HCT116 (cell line): ENCODE data around the gene GSG1L. TPM values are rescaled to one million over a fixed set of nuclear protein-coding genes. Genes with fewer than 3 reads are reported as not detected.

Source experiments
- ATAC-seq: fragments of 200-7000 bp; cut with Tn5 transposase; 2 replicates; pipeline ENCODE4 v1.9.1; 2020; ENCODE audit warnings: mild to moderate bottlenecking, moderate library complexity
- BruUV-seq: library from RNA; stranded (reverse); fragments of 400-500 nt; replicated peaks from 2 replicates; lab custom pipeline; 2021; lab: Mats Ljungman, UMichigan
- CTCF ChIA-PET: fragments of 300-600 bp; sonication (Branson Sonifier 250); formaldehyde crosslinking; loops from one replicate; lab custom pipeline; 2021; ENCODE audit warnings: antibody characterized with exemption; lab: Charles Lee
- POLR2A ChIA-PET: fragments of 300-600, 350-600 bp; sonication (Branson Sonifier 250); formaldehyde crosslinking; loops from one replicate; lab custom pipeline; 2021; ENCODE audit warnings: antibody characterized with exemption; lab: Charles Lee
- RAD21 ChIA-PET, 2 experiments: fragments of 300-600 bp; sonication (Branson Sonifier 250); formaldehyde crosslinking; loops; one replicate each; lab custom pipeline; 2023; ENCODE audit warnings: low total read pairs in 2 of 2; ENCODE audit not compliant: uncharacterized antibody in 2 of 2, unreplicated experiment in 2 of 2, low non-redundant PET in 1 of 2; lab: Charles Lee
- DNase-seq: peaks from one replicate; pipeline ENCODE4 v3.0.0-alpha.2; 2010; ENCODE audit warnings: low read depth, low spot score
- H2AFZ ChIP-seq: fragments of 200-600 bp; shearing (Covaris generic), sonication (generic); 2 replicates; pipeline ENCODE4 v1.6.1; 2017; ENCODE audit warnings: low read depth, mixed run types, mixed read lengths, antibody characterized with exemption, low read length; ENCODE audit not compliant: poor library complexity, severe bottlenecking
- H3K27ac ChIP-seq: 2 replicates; pipeline ENCODE4 v1.5.1; 2012; ENCODE audit warnings: low read depth, low read length
- H3K27me3 ChIP-seq: fragments of 200-600 bp; sonication (generic); 2 replicates; pipeline ENCODE4 v1.6.1; 2016; ENCODE audit warnings: mixed run types, low read length, mixed read lengths; ENCODE audit not compliant: insufficient read depth
- H3K36me3 ChIP-seq, 2 experiments: fragments of 200-500 bp in 1 of 2; fragments of 200-600 bp in 1 of 2; sonication (Bioruptor generic) in 1 of 2; sonication (generic) in 1 of 2; 2 replicates each; pipeline versions ENCODE4 v1.5.1 to v1.6.1; 2014 to 2016; ENCODE audit warnings: low read length in 2 of 2, inconsistent platforms in 1 of 2, mixed read lengths in 1 of 2, mixed run types in 1 of 2; ENCODE audit not compliant: insufficient read depth in 2 of 2, control insufficient read depth in 1 of 2
- H3K4me1 ChIP-seq, 2 experiments: fragments of 200-600 bp in 1 of 2; sonication (generic) in 1 of 2; 2 replicates each; pipeline versions ENCODE4 v1.5.1 to v1.6.1; 2012 to 2017; ENCODE audit warnings: low read length in 2 of 2, inconsistent platforms in 1 of 2, mild to moderate bottlenecking in 1 of 2, mixed read lengths in 1 of 2, mixed run types in 1 of 2, moderate library complexity in 1 of 2; ENCODE audit not compliant: insufficient read depth in 2 of 2, control insufficient read depth in 1 of 2
- H3K4me2 ChIP-seq: fragments of 200-600 bp; sonication (generic); 2 replicates; pipeline ENCODE4 v1.6.1; 2017; ENCODE audit warnings: mixed run types, low read length, mixed read lengths
- H3K4me3 ChIP-seq, 2 experiments: fragments of 200-600 bp in 1 of 2; sonication (generic) in 1 of 2; replicated peaks in 1 of 2; 2 replicates each; pipeline ENCODE4 v1.5.1; 2011 to 2016; ENCODE audit warnings: low read length in 2 of 2, control low read depth in 1 of 2, low read depth in 1 of 2, mild to moderate bottlenecking in 1 of 2, mixed read lengths in 1 of 2, mixed run types in 1 of 2
- H3K79me2 ChIP-seq: fragments of 200-600 bp; sonication (generic); 2 replicates; pipeline ENCODE4 v1.6.1; 2017; ENCODE audit warnings: mild to moderate bottlenecking, mixed run types, low read length, moderate library complexity, mixed read lengths; ENCODE audit not compliant: insufficient read depth
- H3K9ac ChIP-seq: fragments of 200-600 bp; sonication (generic); 2 replicates; pipeline ENCODE4 v1.6.1; 2016; ENCODE audit warnings: low read length, mixed read lengths
- H3K9me2 ChIP-seq: fragments of 200-600 bp; sonication (generic), shearing (Covaris generic); 2 replicates; pipeline ENCODE4 v1.6.1; 2017; ENCODE audit warnings: mixed run types, mild to moderate bottlenecking, moderate library complexity; ENCODE audit not compliant: insufficient read depth
- H3K9me3 ChIP-seq, 2 experiments: fragments of 200-500 bp in 1 of 2; fragments of 200-600 bp in 1 of 2; sonication (Bioruptor generic) in 1 of 2; sonication (generic) in 1 of 2; 2 replicates each; pipeline ENCODE4 v1.6.1; 2014 to 2017; ENCODE audit warnings: low read length in 2 of 2, mixed read lengths in 2 of 2, inconsistent platforms in 1 of 2, low read depth in 1 of 2, mild to moderate bottlenecking in 1 of 2, mixed run types in 1 of 2, moderate library complexity in 1 of 2; ENCODE audit not compliant: control insufficient read depth in 1 of 2, insufficient read depth in 1 of 2
- H4K20me1 ChIP-seq: fragments of 200-600 bp; sonication (generic), shearing (Covaris generic); 2 replicates; pipeline ENCODE4 v1.6.1; 2017; ENCODE audit warnings: mixed run types, mild to moderate bottlenecking, moderate library complexity; ENCODE audit not compliant: insufficient read depth
- EZH2phosphoT487 ChIP-seq: fragments of 200-600 bp; IDR thresholded peaks from 2 replicates; pipeline ENCODE4 v1.6.1; 2018; ENCODE audit warnings: antibody characterized with exemption, borderline replicate concordance
- FOSL1 ChIP-seq: IDR thresholded peaks from 2 replicates; pipeline ENCODE4 v1.6.1; 2012; ENCODE audit warnings: low read depth
- JUND ChIP-seq: IDR thresholded peaks from 2 replicates; pipeline ENCODE4 v1.6.1; 2012
- POLR2A ChIP-seq: IDR thresholded peaks from 2 replicates; pipeline ENCODE4 v1.7.0; 2011; ENCODE audit warnings: borderline replicate concordance; ENCODE audit not compliant: insufficient read depth, insufficient read length; ENCODE audit errors: extremely low read depth
- TCF7L2 ChIP-seq: IDR thresholded peaks from 2 replicates; pipeline ENCODE4 v1.7.0; 2011; ENCODE audit warnings: borderline replicate concordance, inconsistent platforms; ENCODE audit not compliant: insufficient read depth, insufficient read length; ENCODE audit errors: extremely low read depth
- YY1 ChIP-seq: IDR thresholded peaks from 2 replicates; pipeline ENCODE4 v1.6.1; 2011; ENCODE audit warnings: low read length, low read depth, moderate library complexity, mild to moderate bottlenecking; ENCODE audit not compliant: insufficient replicate concordance; ENCODE audit errors: extremely low read depth
- ZFX ChIP-seq: fragments of 450-650 bp; IDR thresholded peaks from 2 replicates; pipeline ENCODE4 v1.6.1; 2017
- intact Hi-C: fragments of 100-400 bp; cut with micrococcal nuclease; formaldehyde crosslinking; loops from 2 replicates; pipeline ENCODE4 v1.10.0; 2022
- total RNA-seq: library from RNA; stranded (reverse); gene quantifications from one replicate; pipeline ENCODE4 v1.2.1, GENCODE V29; 2021; ENCODE audit not compliant: unreplicated experiment
- TF ChIP-seq, protein P1 (sequence below): IDR thresholded peaks from 2 replicates; pipeline ENCODE4 v1.6.1; 2012
- TF ChIP-seq, protein P2 (sequence below), 3 experiments: fragments of 200-600 bp in 1 of 3; sonication (generic) in 1 of 3; IDR thresholded peaks in 2 of 3; conservative IDR thresholded peaks in 1 of 3; 2 replicates each; pipeline ENCODE4 v1.5.1; 2012 to 2017; ENCODE audit warnings: low read depth in 2 of 3, low read length in 2 of 3, antibody characterized with exemption in 1 of 3, borderline replicate concordance in 1 of 3, control low read depth in 1 of 3, mild to moderate bottlenecking in 1 of 3, mixed read lengths in 1 of 3, mixed run types in 1 of 3, moderate library complexity in 1 of 3; ENCODE audit not compliant: insufficient read depth in 1 of 3
- TF ChIP-seq, protein P3 (sequence below): IDR thresholded peaks from 2 replicates; pipeline ENCODE4 v1.6.1; 2012; ENCODE audit warnings: low read depth
- TF ChIP-seq, protein P4 (sequence below): IDR thresholded peaks from 2 replicates; pipeline ENCODE4 v1.6.1; 2011; ENCODE audit warnings: mild to moderate bottlenecking, low read length, moderate library complexity; ENCODE audit not compliant: insufficient replicate concordance; ENCODE audit errors: extremely low read depth
- TF ChIP-seq, protein P5 (sequence below): IDR thresholded peaks from 2 replicates; pipeline ENCODE4 v1.6.1; 2012

The GSG1L gene
- total RNA-seq, 1 experiment from 2014 or later: not detected

DNA sequence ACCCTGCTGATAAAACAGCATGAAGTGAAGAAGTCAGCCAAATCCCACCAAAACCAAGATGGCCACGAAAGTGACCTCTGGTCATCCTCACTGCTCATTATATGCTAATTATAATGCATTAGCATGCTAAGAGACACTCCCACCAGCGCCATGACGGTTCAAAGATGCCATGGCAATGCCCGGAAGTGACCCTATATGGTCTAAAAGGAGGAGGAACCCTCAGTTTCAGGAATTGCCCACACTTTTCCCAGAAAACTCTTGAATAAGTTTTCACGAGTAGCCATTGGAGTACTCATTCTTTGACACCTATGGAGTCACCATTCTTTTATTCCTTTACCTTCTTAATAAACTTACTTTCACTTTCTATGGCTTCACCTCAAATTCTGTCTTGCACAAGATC lies 44.3 kb downstream of the GSG1L start:
- Histone ChIP-seq H3K36me3 (no peaks in the 10 kb centered on the region), H3K79me2 (no peaks in the 10 kb centered on the region), H2AFZ (no peak overlapping the region), H3K9ac (no peak overlapping the region), H4K20me1 (no peaks in the 10 kb centered on the region), H3K4me2 (no peak overlapping the region), H3K9me2 (no peaks in the 10 kb centered on the region), H3K9me3 (no peaks in the 10 kb centered on the region), H3K4me3 (no peak overlapping the region), H3K27ac (no peak overlapping the region), H3K4me1 (no peaks in the 10 kb centered on the region), H3K27me3 (peaks cover 29% of the 10 kb centered on the region)
- intact Hi-C loops: no loop called here
- ChIA-PET RAD21 (no interaction called here), POLR2A (no interaction called here), CTCF (no interaction called here)
- no peak for DNase-seq
- ATAC-seq: no peak
- TF ChIP-seq YY1: no peak
- TF ChIP-seq, protein P1, sequence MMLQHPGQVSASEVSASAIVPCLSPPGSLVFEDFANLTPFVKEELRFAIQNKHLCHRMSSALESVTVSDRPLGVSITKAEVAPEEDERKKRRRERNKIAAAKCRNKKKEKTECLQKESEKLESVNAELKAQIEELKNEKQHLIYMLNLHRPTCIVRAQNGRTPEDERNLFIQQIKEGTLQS: no peak
- BruUV-seq: no TSS peak

DNA sequence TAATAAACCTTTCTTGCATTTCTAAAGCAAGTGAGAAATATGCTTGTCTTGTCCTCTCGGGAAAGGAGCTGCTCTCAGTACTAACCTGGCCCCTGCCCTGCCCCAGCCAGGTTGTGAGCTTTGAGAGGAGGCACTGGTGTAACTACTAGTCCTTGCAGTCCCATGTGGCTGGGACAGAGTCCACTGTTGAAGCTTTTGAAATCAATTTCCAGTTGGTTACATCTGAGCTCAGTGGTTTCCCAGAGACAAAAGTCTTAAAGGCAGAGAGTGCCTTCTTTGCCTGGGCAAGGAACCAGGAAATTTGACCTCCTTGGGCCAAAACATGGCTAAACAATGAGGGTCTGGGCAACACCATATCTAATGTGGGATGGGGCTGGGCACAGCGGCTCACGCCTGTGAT lies 48.7 kb downstream of the GSG1L start:
- H4K20me1 ChIP-seq: no peaks in the 10 kb centered on the region
- peaks cover 39% of the 10 kb centered on the region for H3K27me3 ChIP-seq
- ChIA-PET POLR2A (no interaction called here), CTCF (no interaction called here), RAD21 (no interaction called here)
- intact Hi-C loops: no loop called here
- H3K9me3 ChIP-seq: no peaks in the 10 kb centered on the region
- H3K4me3 ChIP-seq: no peak overlapping the region
- no peaks in the 10 kb centered on the region for H3K9me2 ChIP-seq
- H3K4me2 ChIP-seq: no peak overlapping the region
- no TSS peak for BruUV-seq
- H2AFZ ChIP-seq: no peak overlapping the region
- no peaks in the 10 kb centered on the region for H3K36me3 ChIP-seq
- no peaks in the 10 kb centered on the region for H3K4me1 ChIP-seq
- H3K9ac ChIP-seq: no peak overlapping the region
- DNase-seq (no peak), ATAC-seq (no peak)
- no peak overlapping the region for H3K27ac ChIP-seq
- no peaks in the 10 kb centered on the region for H3K79me2 ChIP-seq
- TF ChIP-seq YY1 (no peak), EZH2phosphoT487 (no peak), TCF7L2 (no peak), JUND (no peak), FOSL1 (no peak), ZFX (no peak), POLR2A (no peak)
- TF ChIP-seq, protein P2, sequence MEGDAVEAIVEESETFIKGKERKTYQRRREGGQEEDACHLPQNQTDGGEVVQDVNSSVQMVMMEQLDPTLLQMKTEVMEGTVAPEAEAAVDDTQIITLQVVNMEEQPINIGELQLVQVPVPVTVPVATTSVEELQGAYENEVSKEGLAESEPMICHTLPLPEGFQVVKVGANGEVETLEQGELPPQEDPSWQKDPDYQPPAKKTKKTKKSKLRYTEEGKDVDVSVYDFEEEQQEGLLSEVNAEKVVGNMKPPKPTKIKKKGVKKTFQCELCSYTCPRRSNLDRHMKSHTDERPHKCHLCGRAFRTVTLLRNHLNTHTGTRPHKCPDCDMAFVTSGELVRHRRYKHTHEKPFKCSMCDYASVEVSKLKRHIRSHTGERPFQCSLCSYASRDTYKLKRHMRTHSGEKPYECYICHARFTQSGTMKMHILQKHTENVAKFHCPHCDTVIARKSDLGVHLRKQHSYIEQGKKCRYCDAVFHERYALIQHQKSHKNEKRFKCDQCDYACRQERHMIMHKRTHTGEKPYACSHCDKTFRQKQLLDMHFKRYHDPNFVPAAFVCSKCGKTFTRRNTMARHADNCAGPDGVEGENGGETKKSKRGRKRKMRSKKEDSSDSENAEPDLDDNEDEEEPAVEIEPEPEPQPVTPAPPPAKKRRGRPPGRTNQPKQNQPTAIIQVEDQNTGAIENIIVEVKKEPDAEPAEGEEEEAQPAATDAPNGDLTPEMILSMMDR (IDR thresholded peaks at IDR 0.05 in 2 of 3, conservative IDR thresholded peaks at IDR 0.05 in 1 of 3; ENCODE audit: borderline replicate concordance in 1 of 3, insufficient read depth in 1 of 3, low read depth in 2 of 3, low read length in 2 of 3): no peak
- TF ChIP-seq, protein P3, sequence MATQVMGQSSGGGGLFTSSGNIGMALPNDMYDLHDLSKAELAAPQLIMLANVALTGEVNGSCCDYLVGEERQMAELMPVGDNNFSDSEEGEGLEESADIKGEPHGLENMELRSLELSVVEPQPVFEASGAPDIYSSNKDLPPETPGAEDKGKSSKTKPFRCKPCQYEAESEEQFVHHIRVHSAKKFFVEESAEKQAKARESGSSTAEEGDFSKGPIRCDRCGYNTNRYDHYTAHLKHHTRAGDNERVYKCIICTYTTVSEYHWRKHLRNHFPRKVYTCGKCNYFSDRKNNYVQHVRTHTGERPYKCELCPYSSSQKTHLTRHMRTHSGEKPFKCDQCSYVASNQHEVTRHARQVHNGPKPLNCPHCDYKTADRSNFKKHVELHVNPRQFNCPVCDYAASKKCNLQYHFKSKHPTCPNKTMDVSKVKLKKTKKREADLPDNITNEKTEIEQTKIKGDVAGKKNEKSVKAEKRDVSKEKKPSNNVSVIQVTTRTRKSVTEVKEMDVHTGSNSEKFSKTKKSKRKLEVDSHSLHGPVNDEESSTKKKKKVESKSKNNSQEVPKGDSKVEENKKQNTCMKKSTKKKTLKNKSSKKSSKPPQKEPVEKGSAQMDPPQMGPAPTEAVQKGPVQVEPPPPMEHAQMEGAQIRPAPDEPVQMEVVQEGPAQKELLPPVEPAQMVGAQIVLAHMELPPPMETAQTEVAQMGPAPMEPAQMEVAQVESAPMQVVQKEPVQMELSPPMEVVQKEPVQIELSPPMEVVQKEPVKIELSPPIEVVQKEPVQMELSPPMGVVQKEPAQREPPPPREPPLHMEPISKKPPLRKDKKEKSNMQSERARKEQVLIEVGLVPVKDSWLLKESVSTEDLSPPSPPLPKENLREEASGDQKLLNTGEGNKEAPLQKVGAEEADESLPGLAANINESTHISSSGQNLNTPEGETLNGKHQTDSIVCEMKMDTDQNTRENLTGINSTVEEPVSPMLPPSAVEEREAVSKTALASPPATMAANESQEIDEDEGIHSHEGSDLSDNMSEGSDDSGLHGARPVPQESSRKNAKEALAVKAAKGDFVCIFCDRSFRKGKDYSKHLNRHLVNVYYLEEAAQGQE: no peak
- TF ChIP-seq, protein P4, sequence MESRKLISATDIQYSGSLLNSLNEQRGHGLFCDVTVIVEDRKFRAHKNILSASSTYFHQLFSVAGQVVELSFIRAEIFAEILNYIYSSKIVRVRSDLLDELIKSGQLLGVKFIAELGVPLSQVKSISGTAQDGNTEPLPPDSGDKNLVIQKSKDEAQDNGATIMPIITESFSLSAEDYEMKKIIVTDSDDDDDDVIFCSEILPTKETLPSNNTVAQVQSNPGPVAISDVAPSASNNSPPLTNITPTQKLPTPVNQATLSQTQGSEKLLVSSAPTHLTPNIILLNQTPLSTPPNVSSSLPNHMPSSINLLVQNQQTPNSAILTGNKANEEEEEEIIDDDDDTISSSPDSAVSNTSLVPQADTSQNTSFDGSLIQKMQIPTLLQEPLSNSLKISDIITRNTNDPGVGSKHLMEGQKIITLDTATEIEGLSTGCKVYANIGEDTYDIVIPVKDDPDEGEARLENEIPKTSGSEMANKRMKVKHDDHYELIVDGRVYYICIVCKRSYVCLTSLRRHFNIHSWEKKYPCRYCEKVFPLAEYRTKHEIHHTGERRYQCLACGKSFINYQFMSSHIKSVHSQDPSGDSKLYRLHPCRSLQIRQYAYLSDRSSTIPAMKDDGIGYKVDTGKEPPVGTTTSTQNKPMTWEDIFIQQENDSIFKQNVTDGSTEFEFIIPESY: no peak
- TF ChIP-seq, protein P5, sequence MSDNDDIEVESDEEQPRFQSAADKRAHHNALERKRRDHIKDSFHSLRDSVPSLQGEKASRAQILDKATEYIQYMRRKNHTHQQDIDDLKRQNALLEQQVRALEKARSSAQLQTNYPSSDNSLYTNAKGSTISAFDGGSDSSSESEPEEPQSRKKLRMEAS: no peak
